Fibroblast of peridontal ligament (primary cell): ENCODE results near the gene ME3.
"Not testable (repeated sequence)": the region's sequence is repeated elsewhere in the genome, so short reads cannot be mapped to it uniquely, and the experiment has no call there.

Experiments
- DNase-seq: peaks from one replicate; pipeline ENCODE4 v3.0.0-alpha.2; 2010; ENCODE audit errors: extremely low read depth

The ME3 gene

GRCh38 chr11:86663761-86664160, 8.7 kb downstream of the ME3 start:
- no peak for DNase-seq

GRCh38 chr11:86663291-86663690, 9.1 kb downstream of the ME3 start:
- DNase-seq: no peak

- DNase-seq: no peak
Measured at GRCh38 chr11:86660736-86661135, 11.7 kb downstream of the ME3 start.

- peak; percentile 65 for DNase-seq
Measured at GRCh38 chr11:86660088-86660487, 12.3 kb downstream of the ME3 start.

GRCh38 chr11:86658534-86658933, 13.9 kb downstream of the ME3 start:
- DNase-seq: no peak

- not testable (repeated sequence) for DNase-seq
Measured at GRCh38 chr11:86645212-86645611, 27.2 kb downstream of the ME3 start.

GRCh38 chr11:86644291-86644690, 28.1 kb downstream of the ME3 start:
- DNase-seq: peak; percentile 40

GRCh38 chr11:86641537-86642261, 30.7 kb downstream of the ME3 start:
- no peak for DNase-seq

GRCh38 chr11:86639137-86639536, 33.3 kb downstream of the ME3 start:
- DNase-seq: peak; percentile 31

GRCh38 chr11:86638673-86639072, 33.7 kb downstream of the ME3 start:
- DNase-seq: no peak

GRCh38 chr11:86637988-86638387, 34.4 kb downstream of the ME3 start:
- no peak for DNase-seq

GRCh38 chr11:86636275-86636674, 36.1 kb downstream of the ME3 start:
- DNase-seq: no peak

- peak; percentile 84 for DNase-seq
Measured at GRCh38 chr11:86632499-86633269, 39.7 kb downstream of the ME3 start.

GRCh38 chr11:86630229-86630981, 42.0 kb downstream of the ME3 start:
- peak; percentile 33 for DNase-seq

- peak; percentile 77 for DNase-seq
Measured at GRCh38 chr11:86629045-86629706, 43.2 kb downstream of the ME3 start.

- peak; percentile 77 for DNase-seq
Measured at GRCh38 chr11:86627776-86628455, 44.5 kb downstream of the ME3 start.

GRCh38 chr11:86625981-86626380, 46.4 kb downstream of the ME3 start:
- DNase-seq: peak; percentile 33

- DNase-seq: no peak
Measured at GRCh38 chr11:86625544-86625943, 46.9 kb downstream of the ME3 start.

GRCh38 chr11:86624366-86624765, 48.0 kb downstream of the ME3 start:
- DNase-seq: no peak

GRCh38 chr11:86623736-86624135, 48.7 kb downstream of the ME3 start:
- DNase-seq: no peak

GRCh38 chr11:86623041-86623621, 49.3 kb downstream of the ME3 start:
- DNase-seq: no peak
